Fibroblast of lung (primary cell): Measurements from ENCODE around the gene DUSP8. TPM values are rescaled to one million over a fixed set of nuclear protein-coding genes. Genes with fewer than 3 reads are reported as not detected.

Experiments
- DNase-seq, 2 donors: peaks; one replicate each; pipeline versions ENCODE4 v3.0.0 to v3.0.0-alpha.2; 2010; ENCODE audit warnings: low read depth in 2 of 2
- H2AFZ ChIP-seq: 2 replicates; pipeline ENCODE4 v1.5.1; 2012; ENCODE audit warnings: low read length, control low read depth, inconsistent platforms
- H3K27ac ChIP-seq: 2 replicates; pipeline ENCODE4 v1.5.1; 2011; ENCODE audit warnings: low read length, control low read depth; ENCODE audit not compliant: insufficient read depth
- H3K27me3 ChIP-seq: 2 replicates; pipeline ENCODE4 v1.5.1; 2011; ENCODE audit warnings: mild to moderate bottlenecking, low read length; ENCODE audit not compliant: control insufficient read depth, insufficient read depth
- H3K36me3 ChIP-seq: 2 replicates; pipeline ENCODE4 v1.5.1; 2011; ENCODE audit warnings: low read length; ENCODE audit not compliant: control insufficient read depth, insufficient read depth
- H3K4me1 ChIP-seq: 2 replicates; pipeline ENCODE4 v1.5.1; 2011; ENCODE audit warnings: low read length; ENCODE audit not compliant: control insufficient read depth, insufficient read depth; ENCODE audit errors: extremely low read depth
- H3K4me2 ChIP-seq: 2 replicates; pipeline ENCODE4 v1.5.1; 2011; ENCODE audit warnings: low read length, control low read depth; ENCODE audit not compliant: insufficient read depth; ENCODE audit errors: extremely low read depth
- H3K4me3 ChIP-seq, 4 experiments: fragments of 200-600 bp in 1 of 4; sonication (generic) in 1 of 4; replicated peaks in 1 of 4; 2 replicates each; pipeline ENCODE4 v1.5.1; 2011 to 2016; ENCODE audit warnings: low read length in 4 of 4, low read depth in 3 of 4, mild to moderate bottlenecking in 3 of 4, control low read depth in 2 of 4, inconsistent platforms in 1 of 4, mixed read lengths in 1 of 4; ENCODE audit not compliant: insufficient read depth in 1 of 4; ENCODE audit errors: control extremely low read depth in 1 of 4
- H3K79me2 ChIP-seq: 2 replicates; pipeline ENCODE4 v1.5.1; 2012; ENCODE audit warnings: mild to moderate bottlenecking, low read length, inconsistent platforms; ENCODE audit not compliant: control insufficient read depth, insufficient read depth
- H3K9ac ChIP-seq: 2 replicates; pipeline ENCODE4 v1.5.1; 2011; ENCODE audit warnings: mild to moderate bottlenecking, low read length, control low read depth; ENCODE audit not compliant: insufficient read depth
- H3K9me3 ChIP-seq: 2 replicates; pipeline ENCODE4 v1.5.1; 2012; ENCODE audit warnings: low read depth, low read length; ENCODE audit not compliant: control insufficient read depth, insufficient read depth
- H4K20me1 ChIP-seq: 2 replicates; pipeline ENCODE4 v1.5.1; 2011; ENCODE audit warnings: low read length; ENCODE audit not compliant: control insufficient read depth, insufficient read depth; ENCODE audit errors: extremely low read depth
- EZH2 ChIP-seq: IDR thresholded peaks from 2 replicates; pipeline ENCODE4 v1.5.1; 2012; ENCODE audit warnings: low read length, control low read depth, mild to moderate bottlenecking; ENCODE audit errors: missing control alignments
- polyA plus RNA-seq, 2 donors: library from polyadenylated mRNA; depleted of rRNA in 1 of 2; stranded (reverse) in 1 of 2; unstranded in 1 of 2; fragments of >200 nt; gene quantifications; 2 replicates each; pipeline ENCODE4 v1.2.1, GENCODE V29; 2011 to 2012; ENCODE audit warnings: missing spikeins in 1 of 2
- total RNA-seq: library from RNA; depleted of rRNA; stranded (reverse); fragments of >200 nt; gene quantifications from 2 replicates; pipeline ENCODE4 v1.2.1, GENCODE V29; 2014
- TF ChIP-seq, protein P1 (sequence below), 2 donors: IDR thresholded peaks in 1 of 2; conservative IDR thresholded peaks in 1 of 2; 1 replicate in 1 of 2; 2 replicates in 1 of 2; pipeline ENCODE4 v1.5.1; 2011 to 2012; ENCODE audit warnings: low read length in 2 of 2, control low read depth in 1 of 2, inconsistent platforms in 1 of 2, low read depth in 1 of 2, mild to moderate bottlenecking in 1 of 2

DUSP8 gene
- total and polyA plus RNA-seq, 2 donors (not counting 1 experiment from before 2014, with no cell fraction given) = 0.62 to 0.66 TPM

DNA sequence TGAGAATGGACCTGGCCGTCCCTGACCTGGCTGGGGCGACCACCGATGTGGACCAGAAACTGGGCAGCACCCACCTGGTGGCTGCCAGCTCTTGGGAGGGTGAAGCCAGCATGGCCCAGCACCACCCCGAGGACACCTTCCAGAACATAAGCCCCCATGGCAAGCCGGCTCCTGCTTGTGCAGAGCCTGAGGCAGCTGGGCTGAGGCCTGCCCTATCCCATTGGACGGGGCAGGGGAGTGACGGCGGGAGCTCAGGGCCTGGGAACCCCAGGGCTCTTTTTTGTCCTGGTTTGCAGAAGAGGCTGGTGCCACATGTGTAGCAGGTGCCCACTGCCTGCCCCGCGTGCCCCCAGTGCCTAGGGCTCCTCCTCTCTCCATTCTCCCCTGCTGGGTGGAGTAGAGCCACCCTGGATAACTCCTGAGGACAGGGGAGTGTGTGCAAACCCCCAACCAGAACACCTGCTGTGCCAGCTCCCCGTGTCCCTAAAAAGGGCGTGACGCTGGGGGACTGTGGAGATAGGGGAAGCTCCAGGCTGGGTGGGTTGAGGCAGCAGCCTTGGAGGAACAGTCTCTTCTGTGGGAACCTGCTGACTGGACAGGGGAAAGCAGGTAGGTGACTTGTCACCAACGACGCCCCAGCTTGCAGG lies 11.9 kb downstream of the DUSP8 start:
- Histone ChIP-seq H3K9ac (no peak overlapping the region), H3K79me2 (no peaks in the 10 kb centered on the region), H2AFZ (no peak overlapping the region), H3K4me3 (no peak overlapping the region), H4K20me1 (no peaks in the 10 kb centered on the region), H3K4me1 (peaks cover 5% of the 10 kb centered on the region), H3K36me3 (no peaks in the 10 kb centered on the region), H3K4me2 (no peak overlapping the region), H3K27ac (no peak overlapping the region), H3K9me3 (no peaks in the 10 kb centered on the region), H3K27me3 (no peaks in the 10 kb centered on the region)
- TF ChIP-seq, protein P1, sequence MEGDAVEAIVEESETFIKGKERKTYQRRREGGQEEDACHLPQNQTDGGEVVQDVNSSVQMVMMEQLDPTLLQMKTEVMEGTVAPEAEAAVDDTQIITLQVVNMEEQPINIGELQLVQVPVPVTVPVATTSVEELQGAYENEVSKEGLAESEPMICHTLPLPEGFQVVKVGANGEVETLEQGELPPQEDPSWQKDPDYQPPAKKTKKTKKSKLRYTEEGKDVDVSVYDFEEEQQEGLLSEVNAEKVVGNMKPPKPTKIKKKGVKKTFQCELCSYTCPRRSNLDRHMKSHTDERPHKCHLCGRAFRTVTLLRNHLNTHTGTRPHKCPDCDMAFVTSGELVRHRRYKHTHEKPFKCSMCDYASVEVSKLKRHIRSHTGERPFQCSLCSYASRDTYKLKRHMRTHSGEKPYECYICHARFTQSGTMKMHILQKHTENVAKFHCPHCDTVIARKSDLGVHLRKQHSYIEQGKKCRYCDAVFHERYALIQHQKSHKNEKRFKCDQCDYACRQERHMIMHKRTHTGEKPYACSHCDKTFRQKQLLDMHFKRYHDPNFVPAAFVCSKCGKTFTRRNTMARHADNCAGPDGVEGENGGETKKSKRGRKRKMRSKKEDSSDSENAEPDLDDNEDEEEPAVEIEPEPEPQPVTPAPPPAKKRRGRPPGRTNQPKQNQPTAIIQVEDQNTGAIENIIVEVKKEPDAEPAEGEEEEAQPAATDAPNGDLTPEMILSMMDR (conservative IDR thresholded peaks at IDR 0.05 in 1 of 2, IDR thresholded peaks at IDR 0.05 in 1 of 2; ENCODE audit: low read depth in 1 of 2, low read length in 2 of 2) = no peak
- TF ChIP-seq EZH2 = no peak
- DNase-seq = no peak

DNA sequence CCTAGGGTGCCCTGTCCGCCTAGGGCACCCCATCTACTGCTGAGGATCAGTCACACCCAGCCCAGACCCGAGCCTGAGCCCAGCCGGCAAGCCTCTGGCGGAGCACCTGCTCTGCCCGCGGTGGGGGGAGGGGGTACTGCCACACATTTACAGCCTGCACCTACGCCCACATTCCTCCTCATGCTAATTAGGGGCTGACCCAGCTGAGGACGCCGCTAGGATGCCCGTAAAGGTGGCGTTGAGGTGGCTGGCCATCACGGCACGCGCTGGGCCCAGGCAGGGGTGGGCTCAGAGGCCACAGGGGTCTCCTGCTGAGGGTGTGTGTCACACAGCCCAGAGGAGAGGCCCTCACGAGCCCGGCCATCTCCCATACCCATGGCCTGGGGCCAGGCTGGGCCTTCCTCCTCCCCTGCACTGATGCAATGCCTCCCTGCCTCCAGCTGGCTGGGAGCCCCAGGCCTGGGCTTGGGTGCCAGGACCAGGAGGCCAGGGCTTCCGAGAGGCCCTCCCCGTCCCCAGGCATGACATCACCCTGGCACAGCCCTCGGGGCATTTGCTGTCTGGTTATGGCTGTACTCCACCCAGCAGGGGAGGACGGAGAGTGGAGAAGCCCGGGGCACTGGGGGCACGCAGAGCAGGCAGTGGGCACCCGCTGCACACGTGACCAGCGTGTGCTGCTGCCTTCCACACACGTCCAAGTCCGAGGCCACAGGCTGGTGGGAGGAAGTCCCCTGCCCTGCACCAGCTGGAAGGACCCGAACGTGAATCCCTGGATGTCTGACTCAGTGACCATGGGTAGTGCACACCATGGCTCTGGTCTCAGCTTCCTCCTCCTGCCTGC lies 12.7 kb downstream of the DUSP8 start:
- peak; percentile 69 to 76 for DNase-seq
- no peak overlapping the region for H3K27ac ChIP-seq
- no peaks in the 10 kb centered on the region for H3K79me2 ChIP-seq
- TF ChIP-seq, protein P1 (conservative IDR thresholded peaks at IDR 0.05 in 1 of 2, IDR thresholded peaks at IDR 0.05 in 1 of 2; ENCODE audit: low read depth in 1 of 2, low read length in 2 of 2) = no peak
- no peak for TF ChIP-seq EZH2
- H4K20me1 ChIP-seq = no peaks in the 10 kb centered on the region
- no peak overlapping the region for H3K4me2 ChIP-seq
- no peak overlapping the region for H2AFZ ChIP-seq
- H3K4me1 ChIP-seq = peaks cover 5% of the 10 kb centered on the region
- H3K27me3 ChIP-seq = no peaks in the 10 kb centered on the region
- H3K36me3 ChIP-seq = no peaks in the 10 kb centered on the region
- no peaks in the 10 kb centered on the region for H3K9me3 ChIP-seq
- no peak overlapping the region for H3K4me3 ChIP-seq
- no peak overlapping the region for H3K9ac ChIP-seq

DNA sequence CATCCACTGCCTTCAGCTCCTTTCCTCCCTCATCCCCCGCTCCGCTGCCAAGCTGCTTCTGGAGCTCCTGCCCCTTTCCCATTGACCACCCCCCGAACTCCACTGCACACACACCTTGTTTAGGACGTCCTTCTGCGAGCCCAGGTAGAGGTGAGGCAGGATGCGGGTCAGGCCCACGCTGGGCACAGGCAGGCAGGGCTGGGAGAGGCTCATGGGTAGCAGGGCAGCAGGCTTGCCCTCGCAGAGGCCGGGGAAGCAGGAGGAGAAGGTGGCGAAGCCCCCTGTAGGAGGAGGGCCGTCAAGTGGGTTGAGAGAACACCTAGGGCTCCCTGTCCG lies 13.3 kb downstream of the DUSP8 start:
- Histone ChIP-seq H3K4me2 (no peak overlapping the region), H4K20me1 (no peaks in the 10 kb centered on the region), H2AFZ (no peak overlapping the region), H3K4me3 (no peak overlapping the region), H3K4me1 (peaks cover 5% of the 10 kb centered on the region), H3K79me2 (no peaks in the 10 kb centered on the region), H3K9me3 (no peaks in the 10 kb centered on the region), H3K27ac (no peak overlapping the region), H3K27me3 (no peaks in the 10 kb centered on the region), H3K36me3 (no peaks in the 10 kb centered on the region), H3K9ac (peak overlapping the region; percentile 16)
- TF ChIP-seq, protein P1 (conservative IDR thresholded peaks at IDR 0.05 in 1 of 2, IDR thresholded peaks at IDR 0.05 in 1 of 2; ENCODE audit: low read depth in 1 of 2, low read length in 2 of 2) = no peak
- no peak for TF ChIP-seq EZH2
- no peak for DNase-seq
